SKM-1 treated with dmso at 0.1 percent for 144 hours (cell line): ENCODE results near the gene RARRES1.

Experiments used
- DNase-seq: peaks from one replicate; lab custom pipeline; 2025; ENCODE audit not compliant: unreplicated experiment; lab: John Stamatoyannopoulos, UW

RARRES1 gene

DNA sequence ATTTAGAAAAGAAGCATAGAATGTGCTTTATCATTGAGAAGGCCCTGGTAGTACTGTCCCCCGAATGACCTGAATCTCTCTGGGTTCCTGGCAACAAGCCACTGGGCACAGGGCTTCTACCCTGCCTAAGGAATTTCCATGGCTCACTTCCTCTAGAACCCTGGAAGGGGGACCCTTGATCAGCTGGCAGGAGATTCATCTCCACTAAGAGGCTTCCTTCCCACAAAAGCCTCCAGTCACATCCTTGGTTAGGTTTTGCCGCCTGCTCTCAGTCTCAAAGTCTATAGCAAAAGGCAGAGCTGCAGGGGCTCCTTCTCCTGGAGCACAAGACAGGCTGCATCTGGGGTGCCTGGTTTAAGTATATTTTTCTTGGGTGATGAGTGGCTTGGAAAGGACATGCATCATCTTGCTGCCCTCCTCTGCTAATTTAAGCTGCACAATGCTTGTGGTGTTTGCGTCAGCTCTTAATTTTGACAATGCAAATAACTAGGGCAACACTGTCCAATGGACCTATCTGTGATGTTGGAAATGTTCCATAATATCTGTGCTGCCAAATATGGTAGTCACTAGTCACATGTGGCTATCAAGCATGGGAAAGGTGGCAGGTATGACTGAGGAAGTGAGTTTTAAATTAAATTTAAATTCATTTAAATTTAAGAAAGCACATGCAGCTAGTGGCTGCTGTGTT is 33.4 kb upstream of the RARRES1 start:
- DNase-seq, result no peak

DNA sequence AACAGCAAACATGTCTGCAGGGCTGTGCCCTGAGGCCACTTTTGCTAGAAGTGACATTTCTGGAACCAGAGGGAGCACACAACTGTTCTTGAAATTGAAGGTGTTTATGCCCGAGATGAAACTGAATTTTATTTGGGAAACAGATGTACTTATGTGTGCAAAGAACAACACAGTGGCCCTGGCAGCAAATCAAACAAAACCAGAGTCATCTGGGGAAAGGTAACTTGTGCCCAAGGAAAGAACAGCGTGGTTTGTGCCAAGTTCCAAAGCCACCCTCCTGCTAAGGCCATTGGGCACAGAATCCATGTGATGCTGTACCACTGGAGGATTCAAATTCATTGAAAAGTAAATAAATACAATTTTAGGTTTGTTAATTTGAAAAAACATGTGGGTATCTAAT is 31.2 kb upstream of the RARRES1 start:
- DNase-seq, result no peak

DNA sequence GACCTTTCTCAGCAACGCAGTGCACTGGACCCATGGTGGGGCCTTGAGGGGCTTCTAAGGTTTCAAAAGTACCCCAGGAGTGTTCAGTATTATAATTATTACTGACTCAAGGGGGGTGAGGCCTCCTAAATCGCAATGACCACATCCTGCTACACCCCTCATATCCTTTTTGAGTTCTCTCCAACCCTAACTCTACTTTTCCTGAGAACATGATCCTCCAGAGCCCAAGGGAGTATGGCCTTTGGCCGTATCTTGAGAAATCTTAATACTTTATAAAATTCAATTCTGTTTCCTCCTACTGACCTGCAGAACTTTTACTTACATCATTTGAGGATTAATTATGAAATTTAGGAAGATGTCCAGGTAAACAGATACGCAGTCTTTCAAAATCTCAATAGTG is 30.4 kb upstream of the RARRES1 start:
- no peak for DNase-seq

DNA sequence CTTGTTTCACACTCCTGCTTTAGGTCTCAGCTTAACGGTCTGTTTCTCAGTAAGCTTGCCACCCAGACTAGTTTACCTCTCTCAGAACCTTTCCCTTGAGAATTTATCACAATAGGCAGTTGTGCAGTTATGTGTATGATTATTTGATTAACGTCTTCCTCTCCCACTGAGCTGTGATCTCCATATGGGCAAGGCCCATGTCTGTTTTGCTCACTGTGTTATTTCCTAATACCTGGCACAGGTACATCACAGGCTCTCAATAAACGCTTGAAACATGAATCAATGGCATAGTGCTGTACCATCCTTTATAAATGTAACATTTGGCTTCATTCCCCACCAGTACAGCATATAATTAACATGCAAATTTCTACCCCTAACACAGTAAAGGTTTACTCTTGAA is 29.1 kb upstream of the RARRES1 start:
- no peak for DNase-seq

- DNase-seq, result no peak
Observed at GRCh38 chr3:158755421-158755820, 23.2 kb upstream of the RARRES1 start.

DNA sequence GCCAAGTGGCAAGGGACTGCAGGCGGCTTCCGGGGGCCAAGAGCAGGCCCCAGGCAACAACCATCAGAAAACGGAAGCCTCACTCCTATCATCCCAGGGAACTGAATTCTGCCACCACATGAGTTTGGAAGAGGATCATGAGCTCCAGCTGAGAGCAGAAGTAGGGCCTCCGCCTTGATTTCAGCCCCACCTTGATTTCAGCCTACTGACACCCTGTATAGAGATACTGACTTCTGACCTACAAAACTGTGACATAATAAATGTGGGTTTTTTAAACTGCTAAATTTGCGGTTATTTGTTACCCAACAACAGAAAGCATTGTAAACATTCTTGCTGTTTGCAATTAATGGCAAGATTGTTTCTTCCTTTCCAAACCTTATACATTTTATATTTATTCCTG is 21.6 kb upstream of the RARRES1 start:
- DNase-seq, result no peak

- DNase-seq, result no peak
Observed at GRCh38 chr3:158751316-158751715, 19.1 kb upstream of the RARRES1 start.

DNA sequence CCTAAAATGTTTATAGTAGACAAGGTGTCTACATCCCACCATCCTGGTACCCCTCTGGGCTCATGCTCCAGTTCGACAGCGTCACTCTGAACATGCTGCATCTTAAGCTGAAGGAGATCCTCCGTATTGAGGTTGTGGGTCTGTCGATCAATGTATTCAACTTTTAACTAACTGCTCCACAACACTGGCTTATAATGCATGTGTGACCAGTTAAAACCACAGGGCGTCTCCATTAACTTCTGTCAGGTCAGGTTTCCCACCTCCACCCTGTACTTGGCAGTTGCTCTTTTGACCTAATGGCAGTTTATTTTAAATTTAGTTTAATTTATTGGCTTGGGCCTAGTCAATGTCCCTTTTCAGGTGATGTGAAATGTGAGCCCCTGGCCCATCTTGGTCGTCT is 17.8 kb upstream of the RARRES1 start:
- no peak for DNase-seq

GRCh38 chr3:158749526-158749925 is 17.3 kb upstream of the RARRES1 start:
- no peak for DNase-seq

DNA sequence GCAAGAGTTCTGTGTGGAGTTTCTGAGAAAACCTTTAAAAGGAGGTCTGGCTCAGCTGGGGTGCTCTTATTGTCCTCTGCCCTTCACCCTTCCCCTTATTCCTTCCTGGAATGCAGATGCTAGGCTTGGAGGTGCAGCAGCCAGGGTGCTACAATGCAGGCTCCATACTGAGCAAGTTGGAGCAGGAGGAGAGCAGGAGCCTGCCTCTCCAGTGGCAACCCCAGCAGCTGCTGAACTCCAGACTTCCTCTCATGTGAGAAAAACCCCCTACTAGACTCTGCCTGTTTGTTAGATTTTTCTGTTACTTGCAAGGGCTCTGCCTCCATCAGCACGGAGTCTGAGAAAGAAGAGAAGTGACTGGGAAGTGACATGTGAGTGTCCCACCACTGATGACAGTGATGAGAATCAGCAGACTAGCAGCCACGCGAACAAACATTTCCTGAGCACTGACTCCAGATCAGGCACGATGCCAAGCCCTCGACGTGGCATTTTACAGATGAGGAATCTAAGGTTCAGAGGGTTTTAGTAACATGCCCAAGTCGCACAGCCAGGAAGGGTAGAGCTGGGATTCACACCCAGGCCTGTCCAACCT is 16.1 kb upstream of the RARRES1 start:
- DNase-seq, result no peak

DNA sequence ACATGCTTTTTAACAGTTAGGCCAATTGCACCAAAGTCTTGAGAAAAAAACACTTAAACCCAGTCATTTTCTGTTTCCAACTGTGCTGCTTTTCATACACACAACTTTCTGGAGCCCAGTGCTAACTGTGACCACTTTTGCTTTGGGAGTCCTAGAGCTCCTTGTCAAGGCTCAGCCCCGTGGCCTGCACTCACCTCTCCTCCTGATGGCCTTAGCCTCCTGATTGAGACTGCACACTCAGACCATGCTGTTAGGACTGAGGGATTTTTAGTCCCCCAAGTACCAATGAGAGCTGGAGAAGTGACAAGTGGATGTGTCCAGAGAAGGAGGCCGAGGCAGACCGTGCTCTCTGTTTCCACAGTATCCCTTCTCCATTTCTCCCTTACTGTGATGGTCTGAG is 15.2 kb upstream of the RARRES1 start:
- no peak for DNase-seq

DNA sequence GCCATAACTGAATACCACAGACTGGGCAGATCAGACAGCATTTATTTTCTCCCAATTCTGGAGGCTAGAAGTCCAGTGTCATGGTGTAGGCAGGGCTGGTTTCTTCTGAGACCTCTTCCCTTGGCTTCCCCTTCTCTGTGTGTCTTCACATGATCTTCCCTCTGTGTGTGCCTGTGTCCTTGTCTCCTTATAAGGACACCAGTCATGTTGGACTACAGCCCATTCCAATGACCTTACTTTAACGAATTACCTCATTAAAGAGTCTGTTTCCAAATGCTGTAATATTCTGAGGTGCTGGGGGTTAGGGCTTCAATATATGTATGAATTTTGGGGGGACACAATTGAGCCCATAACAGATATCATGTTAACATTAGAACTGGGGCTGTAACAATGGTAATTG is 13.3 kb upstream of the RARRES1 start:
- DNase-seq, result no peak

DNA sequence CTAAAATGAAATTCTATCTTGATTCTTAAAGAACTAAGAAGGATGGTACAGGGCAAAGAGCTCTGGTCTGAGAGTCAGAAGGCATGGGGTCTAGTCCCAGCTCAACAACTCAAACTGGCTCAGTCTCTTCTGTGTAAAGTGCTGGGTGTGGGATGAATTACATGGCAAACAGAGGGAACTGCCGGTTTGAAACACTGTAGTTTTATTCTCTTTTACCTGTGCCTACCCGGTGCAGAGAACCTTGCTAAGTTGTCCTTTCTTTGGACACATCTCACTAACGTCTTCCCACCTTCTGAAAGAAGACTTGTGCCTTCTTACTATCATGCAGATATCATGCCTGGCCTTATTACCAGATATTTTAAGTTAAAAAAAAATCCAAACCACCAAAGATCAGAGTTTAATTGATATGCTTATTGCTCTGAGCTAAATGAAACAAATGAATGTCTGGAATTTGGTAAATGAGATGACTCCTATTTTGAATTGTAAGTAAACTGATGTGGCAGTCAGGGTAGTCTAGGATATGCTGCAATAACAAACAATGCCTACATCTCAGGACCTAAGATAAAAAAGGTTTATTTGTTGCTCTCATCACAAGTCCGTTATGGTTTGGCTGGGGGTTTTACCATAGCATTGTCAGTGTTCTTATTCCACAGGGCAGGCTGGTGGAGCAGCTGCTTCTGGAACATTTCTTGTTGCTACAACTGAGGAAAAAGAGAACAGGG is 12.5 kb upstream of the RARRES1 start:
- DNase-seq, result no peak

- no peak for DNase-seq
Observed at GRCh38 chr3:158743664-158744566, 11.7 kb upstream of the RARRES1 start.

- no peak for DNase-seq
Observed at GRCh38 chr3:158742871-158743663, 10.8 kb upstream of the RARRES1 start.

DNA sequence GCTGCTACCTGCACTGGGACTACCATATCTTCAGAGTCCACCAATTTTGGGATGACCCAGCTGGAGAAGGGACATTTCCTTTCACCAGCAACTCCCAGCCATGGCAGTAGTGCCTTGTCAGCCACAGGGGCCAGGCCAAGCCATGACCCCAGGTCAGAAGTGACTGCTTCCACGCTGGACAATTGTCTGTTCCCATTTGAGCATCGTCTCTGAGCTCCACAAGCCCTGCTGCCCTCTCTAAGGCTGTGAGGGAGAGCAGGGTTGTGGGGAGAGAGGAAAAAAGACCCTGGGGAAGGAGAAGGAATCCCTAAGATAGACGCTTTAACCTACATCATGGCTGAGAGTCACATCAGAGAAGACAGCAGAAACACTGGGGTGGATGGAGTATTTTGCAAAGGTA is 7.4 kb upstream of the RARRES1 start:
- DNase-seq, result no peak

GRCh38 chr3:158739078-158739477 is 6.8 kb upstream of the RARRES1 start:
- DNase-seq, result no peak

- no peak for DNase-seq
Observed at GRCh38 chr3:158738653-158739052, 6.4 kb upstream of the RARRES1 start.

DNA sequence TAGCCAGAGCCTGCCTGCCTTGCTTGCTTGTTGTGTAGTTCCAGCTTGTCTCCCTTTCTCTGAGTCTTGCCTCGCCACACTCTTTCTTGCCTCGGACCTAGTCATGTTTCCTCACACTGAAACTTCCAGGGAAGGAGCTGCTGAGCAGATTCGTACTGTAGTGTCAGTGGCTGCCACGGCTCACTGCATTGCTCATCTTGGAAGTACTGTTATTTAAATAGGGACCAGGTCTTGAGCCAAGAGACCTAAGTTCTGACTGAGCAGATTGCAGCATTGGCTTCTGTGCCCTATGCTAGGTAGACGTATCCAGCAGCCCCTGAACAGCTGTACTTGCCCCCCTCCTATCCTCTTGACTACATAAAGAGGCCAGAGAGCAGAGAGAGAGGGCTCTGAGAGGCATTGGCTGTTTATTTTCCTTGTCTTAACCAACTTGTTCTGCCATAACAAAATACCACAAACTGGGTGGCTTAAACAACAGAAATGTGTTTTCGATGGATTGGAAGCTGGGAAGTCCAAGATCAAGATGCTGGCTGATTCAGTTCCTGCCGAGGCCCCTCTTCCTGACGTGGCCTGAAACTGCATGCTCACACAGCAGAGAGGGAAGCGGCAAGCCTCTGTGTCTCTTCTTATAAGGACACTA is 5.8 kb upstream of the RARRES1 start:
- DNase-seq, result no peak

DNA sequence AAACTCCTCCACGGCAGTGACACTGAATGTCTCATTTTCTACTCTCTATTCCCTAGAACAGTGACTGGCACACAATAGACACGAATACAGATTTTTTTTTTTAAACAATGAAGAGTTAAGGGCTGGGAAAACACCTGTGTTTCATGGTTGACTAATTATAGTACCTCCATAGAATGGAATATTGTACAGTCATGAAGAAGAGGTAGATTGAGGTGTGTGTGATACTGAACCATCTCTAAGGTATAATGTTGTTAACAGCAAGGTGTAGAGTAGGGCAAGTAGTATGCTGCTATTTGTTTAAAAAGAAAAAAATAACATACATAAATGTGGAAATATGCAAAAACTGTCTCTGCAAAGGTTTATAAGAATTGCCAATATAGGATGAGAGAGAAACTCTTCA is 5.2 kb upstream of the RARRES1 start:
- no peak for DNase-seq
